H9 (cell line): Measurements from ENCODE around the gene DOCK2. TPM values are rescaled to one million over a fixed set of nuclear protein-coding genes. Genes with fewer than 3 reads are reported as not detected.

Experiments
- DNase-seq: peaks from one replicate; pipeline ENCODE4 v3.0.0-alpha.2; 2017
- H2AFZ ChIP-seq: one replicate; pipeline ENCODE4 v1.6.1; 2013; ENCODE audit warnings: mild to moderate bottlenecking, low read length, control low read depth, moderate library complexity
- H2AK5ac ChIP-seq: 2 replicates; pipeline ENCODE4 v1.6.1; 2013; ENCODE audit warnings: low read length, control low read depth, mixed read lengths; ENCODE audit not compliant: insufficient read length
- H2BK120ac ChIP-seq: one replicate; pipeline ENCODE4 v1.6.1; 2013; ENCODE audit warnings: low read depth, mild to moderate bottlenecking, low read length, control low read depth, inconsistent platforms; ENCODE audit not compliant: poor library complexity, severe bottlenecking
- H2BK12ac ChIP-seq: 2 replicates; pipeline ENCODE4 v1.6.1; 2013; ENCODE audit warnings: low read length, control low read depth, mixed read lengths, low read depth; ENCODE audit not compliant: insufficient read length
- H2BK15ac ChIP-seq: 2 replicates; pipeline ENCODE4 v1.6.1; 2013; ENCODE audit warnings: low read depth, low read length, control low read depth
- H2BK20ac ChIP-seq: one replicate; pipeline ENCODE4 v1.6.1; 2013; ENCODE audit warnings: low read depth, mild to moderate bottlenecking, low read length, control low read depth, inconsistent platforms; ENCODE audit not compliant: poor library complexity, severe bottlenecking
- H2BK5ac ChIP-seq: 2 replicates; pipeline ENCODE4 v1.6.1; 2013; ENCODE audit warnings: low read length, control low read depth, mixed read lengths; ENCODE audit not compliant: insufficient read length
- H3K14ac ChIP-seq: 2 replicates; pipeline ENCODE4 v1.6.1; 2013; ENCODE audit warnings: low read length, control low read depth; ENCODE audit not compliant: insufficient read depth
- H3K18ac ChIP-seq: 2 replicates; pipeline ENCODE4 v1.6.1; 2013; ENCODE audit warnings: low read depth, mild to moderate bottlenecking, mixed read lengths, low read length, control low read depth; ENCODE audit not compliant: insufficient read length
- H3K23ac ChIP-seq: 2 replicates; pipeline ENCODE4 v1.6.1; 2013; ENCODE audit warnings: low read length, control low read depth, mixed read lengths, low read depth; ENCODE audit not compliant: insufficient read length
- H3K23me2 ChIP-seq: 2 replicates; pipeline ENCODE4 v1.6.1; 2013; ENCODE audit warnings: low read depth, mild to moderate bottlenecking, mixed read lengths, low read length, control low read depth; ENCODE audit not compliant: insufficient read length, poor library complexity, severe bottlenecking
- H3K27ac ChIP-seq: 2 replicates; pipeline ENCODE4 v1.5.1; 2013; ENCODE audit warnings: low read length, control low read depth, mixed read lengths, low read depth; ENCODE audit not compliant: insufficient read length
- H3K27me3 ChIP-seq: 2 replicates; pipeline ENCODE4 v1.6.1; 2013; ENCODE audit warnings: low read length, control low read depth, inconsistent platforms; ENCODE audit not compliant: insufficient read depth
- H3K4ac ChIP-seq: 2 replicates; pipeline ENCODE4 v1.6.1; 2013; ENCODE audit warnings: low read depth, mild to moderate bottlenecking, control low read depth, inconsistent platforms, low read length, moderate library complexity
- H3K4me1 ChIP-seq: 2 replicates; pipeline ENCODE4 v1.6.1; 2013; ENCODE audit warnings: low read length, control low read depth, inconsistent platforms; ENCODE audit not compliant: insufficient read depth
- H3K4me2 ChIP-seq: 2 replicates; pipeline ENCODE4 v1.6.1; 2013; ENCODE audit warnings: low read length, control low read depth, mixed read lengths; ENCODE audit not compliant: insufficient read length, insufficient read depth
- H3K56ac ChIP-seq: 2 replicates; pipeline ENCODE4 v1.6.1; 2013; ENCODE audit warnings: low read depth, mild to moderate bottlenecking, mixed read lengths, low read length, control low read depth; ENCODE audit not compliant: insufficient read length
- H3K79me1 ChIP-seq: 2 replicates; pipeline ENCODE4 v1.6.1; 2013; ENCODE audit warnings: low read depth, mild to moderate bottlenecking, moderate library complexity, low read length, control low read depth, inconsistent platforms; ENCODE audit not compliant: insufficient read depth, poor library complexity, severe bottlenecking
- H3K79me2 ChIP-seq: 2 replicates; pipeline ENCODE4 v1.6.1; 2013; ENCODE audit warnings: low read length, control low read depth, inconsistent platforms; ENCODE audit not compliant: insufficient read depth
- H3K9ac ChIP-seq: 2 replicates; pipeline ENCODE4 v1.6.1; 2013; ENCODE audit warnings: low read length, control low read depth, mixed read lengths; ENCODE audit not compliant: insufficient read length; ENCODE audit errors: extremely low read depth
- H3K9me3 ChIP-seq: one replicate; pipeline ENCODE4 v1.6.1; 2013; ENCODE audit warnings: low read depth, low read length, inconsistent platforms; ENCODE audit not compliant: control insufficient read depth
- H3T11ph ChIP-seq: one replicate; pipeline ENCODE4 v1.6.1; 2013; ENCODE audit warnings: mild to moderate bottlenecking, low read length, control low read depth, inconsistent platforms
- H4K20me1 ChIP-seq: one replicate; pipeline ENCODE4 v1.6.1; 2013; ENCODE audit not compliant: control insufficient read depth, insufficient read length, insufficient read depth
- H4K5ac ChIP-seq: 2 replicates; pipeline ENCODE4 v1.6.1; 2013; ENCODE audit warnings: low read depth, mild to moderate bottlenecking, mixed read lengths, low read length, control low read depth; ENCODE audit not compliant: insufficient read length
- H4K8ac ChIP-seq: replicated peaks from 2 replicates; pipeline ENCODE4 v1.6.1; 2013; ENCODE audit warnings: low read length, control low read depth, mixed read lengths, low read depth; ENCODE audit not compliant: insufficient read length
- H4K91ac ChIP-seq: 2 replicates; pipeline ENCODE4 v1.6.1; 2013; ENCODE audit warnings: low read depth, mild to moderate bottlenecking, moderate library complexity, mixed read lengths, low read length, control low read depth; ENCODE audit not compliant: insufficient read length
- H3K27ac Mint-ChIP-seq, 3 experiments: 2 replicates in 2 of 3; 3 replicates in 1 of 3; pipeline ENCODE4 v1.8.0; 2020 to 2021; ENCODE audit warnings: mixed read lengths in 3 of 3, mild to moderate bottlenecking in 1 of 3, moderate library complexity in 1 of 3
- H3K27me3 Mint-ChIP-seq: 2 replicates; pipeline ENCODE4 v1.8.0; 2021; ENCODE audit warnings: low read depth, mild to moderate bottlenecking, moderate library complexity, mixed read lengths
- H3K36me3 Mint-ChIP-seq, 3 experiments: 2 replicates in 2 of 3; 3 replicates in 1 of 3; pipeline ENCODE4 v1.8.0; 2020 to 2021; ENCODE audit warnings: low read depth in 3 of 3, mixed read lengths in 3 of 3; ENCODE audit not compliant: insufficient read depth in 1 of 3
- H3K4me1 Mint-ChIP-seq, 2 experiments: 2 replicates each; pipeline ENCODE4 v1.8.0; 2020; ENCODE audit warnings: mixed read lengths in 2 of 2
- H3K4me3 Mint-ChIP-seq, 2 experiments: 2 replicates in 1 of 2; 3 replicates in 1 of 2; pipeline ENCODE4 v1.8.0; 2020 to 2021; ENCODE audit warnings: mild to moderate bottlenecking in 2 of 2, mixed read lengths in 2 of 2, moderate library complexity in 1 of 2
- H3K9me3 Mint-ChIP-seq, 2 experiments: 2 replicates in 1 of 2; 3 replicates in 1 of 2; pipeline ENCODE4 v1.8.0; 2020; ENCODE audit warnings: mild to moderate bottlenecking in 2 of 2, mixed read lengths in 2 of 2, moderate library complexity in 1 of 2
- CTCF ChIP-seq: fragments of 200-600 bp; sonication (generic); conservative IDR thresholded peaks from 3 replicates; pipeline ENCODE4 v1.8.0; 2021; ENCODE audit warnings: antibody characterized with exemption, mild to moderate bottlenecking
- WGBS: extraction: QIAGEN DNeasy Blood & Tissue Kit; methylation state at CpG from one replicate; pipeline ENCODE4 v1.1.7; 2013; ENCODE audit warnings: missing lambda C conversion rate, low lambda C conversion rate, mixed read lengths; ENCODE audit not compliant: insufficient read length; ENCODE audit errors: extremely low coverage; 5-methylcytosine and 5-hydroxymethylcytosine counted together
- total RNA-seq: library from RNA; stranded (reverse); gene quantifications from 2 replicates; pipeline ENCODE4 v1.2.1, GENCODE V29; 2021

Gene DOCK2
- total RNA-seq, 1 experiment from 2014 or later, result 7.8 TPM

DNA sequence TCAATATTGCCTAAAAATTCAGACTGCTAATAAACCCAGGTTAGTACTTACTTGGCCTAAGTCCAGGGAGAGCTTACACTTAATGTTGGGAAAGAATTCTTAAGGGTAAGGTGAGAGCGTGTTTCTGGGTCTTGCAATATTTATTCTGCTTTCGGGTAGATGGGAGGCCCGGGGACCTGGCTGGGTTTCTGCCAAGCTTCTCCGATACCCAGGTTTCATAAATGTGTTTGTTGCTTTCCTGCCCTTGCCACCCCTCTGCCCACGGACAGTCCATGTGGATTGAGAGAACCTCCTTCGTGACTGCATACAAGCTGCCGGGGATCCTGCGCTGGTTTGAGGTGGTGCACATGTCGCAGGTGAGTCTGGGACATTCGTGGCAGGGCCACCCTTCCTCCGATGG lies 420.2 kb downstream of the DOCK2 start:
- H2BK5ac ChIP-seq, result no peak overlapping the region
- H4K20me1 ChIP-seq, result no peaks in the 10 kb centered on the region
- no peak for DNase-seq
- H2AK5ac ChIP-seq, result no peak overlapping the region
- H2BK15ac ChIP-seq, result no peak overlapping the region
- H3K27me3 ChIP-seq, result no peaks in the 10 kb centered on the region
- Mint-ChIP-seq H3K9me3 (no peaks in the 10 kb centered on the region; a peak in 1 of 5 replicates), H3K4me3 (no peak overlapping the region), H3K27me3 (peaks cover 3% of the 10 kb centered on the region; the same call in 1 of the 2 replicates), H3K36me3 (no peaks in the 10 kb centered on the region), H3K27ac (no peak overlapping the region), H3K4me1 (no peaks in the 10 kb centered on the region)
- no peak overlapping the region for H2BK12ac ChIP-seq
- no peak overlapping the region for H3K4me2 ChIP-seq
- H3K9me3 ChIP-seq, result no peaks in the 10 kb centered on the region
- TF ChIP-seq CTCF, result no peak
- H3K4me1 ChIP-seq, result no peaks in the 10 kb centered on the region
- no peaks in the 10 kb centered on the region for H3K79me1 ChIP-seq
- H3K18ac ChIP-seq, result no peak overlapping the region
- no peak overlapping the region for H4K91ac ChIP-seq
- no peak overlapping the region for H2AFZ ChIP-seq
- WGBS, result no CpG with 5 or more reads among the region's 11 CpGs
- no peak overlapping the region for H4K5ac ChIP-seq
- H3K56ac ChIP-seq, result no peak overlapping the region
- H4K8ac ChIP-seq, result no peak overlapping the region
- H3K27ac ChIP-seq, result no peak overlapping the region
- H3K9ac ChIP-seq, result no peak overlapping the region
- no peak overlapping the region for H2BK20ac ChIP-seq
- 0 out of 2 replicates have a peak, but pooled peaks cover 2% of the 10 kb centered on the region for H3K79me2 ChIP-seq
- no peak overlapping the region for H3K4ac ChIP-seq
- no peak overlapping the region for H3T11ph ChIP-seq
- no peaks in the 10 kb centered on the region for H3K23me2 ChIP-seq
- no peak overlapping the region for H3K14ac ChIP-seq
- H3K23ac ChIP-seq, result no peak overlapping the region
- no peak overlapping the region for H2BK120ac ChIP-seq
